ENCODE data around the gene TMEM33. TPM values are rescaled to one million over a fixed set of nuclear protein-coding genes. Genes with fewer than 3 reads are reported as not detected.
"Not testable (repeated sequence)": the region's sequence is repeated elsewhere in the genome, so short reads cannot be mapped to it uniquely, and the experiment has no call there.

The TMEM33 gene
- total RNA-seq, 1 donor from 2014 or later: 71.3 TPM

GRCh38 chr4:41913509-41913908 lies 21.7 kb upstream of the TMEM33 start:
- Histone ChIP-seq H3K36me3 (no peaks in the 10 kb centered on the region), H3K27me3 (no peaks in the 10 kb centered on the region), H3K9me3 (no peaks in the 10 kb centered on the region), H3K4me1 (no peaks in the 10 kb centered on the region), H3K4me3 (no peak overlapping the region), H3K27ac (no peak overlapping the region)
- intact Hi-C loops (cut with DNase I): no loop called here
- ATAC-seq (no peak), DNase-seq (no peak)
- TF ChIP-seq CTCF (IDR thresholded peaks at IDR 0.05): no peak

- no peak overlapping the region for H3K4me3 ChIP-seq
- H3K36me3 ChIP-seq: no peaks in the 10 kb centered on the region
- no peak for TF ChIP-seq CTCF (IDR thresholded peaks at IDR 0.05)
- no peak overlapping the region for H3K27ac ChIP-seq
- no peaks in the 10 kb centered on the region for H3K27me3 ChIP-seq
- H3K9me3 ChIP-seq: no peaks in the 10 kb centered on the region
- DNase-seq: no peak
- H3K4me1 ChIP-seq: no peaks in the 10 kb centered on the region
- no peak for ATAC-seq
- intact Hi-C loops (cut with DNase I): no loop called here
These were observed 17.0 kb upstream of the TMEM33 start for GRCh38 chr4:41918278-41918677.

DNA sequence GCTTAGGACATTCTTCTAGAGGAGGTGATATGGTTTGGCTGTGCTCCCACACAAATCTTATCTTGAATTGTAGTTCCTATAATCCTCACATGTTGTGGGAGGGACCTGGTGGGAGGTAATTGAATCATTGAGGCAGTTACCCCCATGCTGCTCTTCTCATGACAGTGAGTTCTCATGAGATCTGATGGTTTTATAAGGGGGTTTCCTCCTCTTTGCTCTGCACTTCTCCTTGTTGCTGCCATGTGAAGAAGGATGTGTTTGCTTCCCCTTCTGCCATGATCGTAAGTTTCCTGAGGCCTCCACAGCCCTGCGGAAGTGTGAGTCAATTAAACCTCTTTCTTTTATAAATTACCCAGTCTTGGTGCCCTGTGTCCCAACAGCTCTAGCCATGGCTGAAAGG lies 14.8 kb upstream of the TMEM33 start:
- H3K27ac ChIP-seq; H3K27me3 ChIP-seq; intact Hi-C loops (cut with DNase I); DNase-seq; H3K9me3 ChIP-seq; ATAC-seq; H3K4me3 ChIP-seq; H3K4me1 ChIP-seq; H3K36me3 ChIP-seq: not testable (repeated sequence)

- ATAC-seq (no peak), DNase-seq (no peak)
- no peaks in the 10 kb centered on the region for H3K4me1 ChIP-seq
- TF ChIP-seq CTCF (IDR thresholded peaks at IDR 0.05): no peak
- no peaks in the 10 kb centered on the region for H3K9me3 ChIP-seq
- no peak overlapping the region for H3K4me3 ChIP-seq
- intact Hi-C loops (cut with DNase I): no loop called here
- H3K27me3 ChIP-seq: no peaks in the 10 kb centered on the region
- H3K27ac ChIP-seq: no peak overlapping the region
- no peaks in the 10 kb centered on the region for H3K36me3 ChIP-seq
These were observed 13.8 kb upstream of the TMEM33 start for GRCh38 chr4:41921476-41921875.

DNA sequence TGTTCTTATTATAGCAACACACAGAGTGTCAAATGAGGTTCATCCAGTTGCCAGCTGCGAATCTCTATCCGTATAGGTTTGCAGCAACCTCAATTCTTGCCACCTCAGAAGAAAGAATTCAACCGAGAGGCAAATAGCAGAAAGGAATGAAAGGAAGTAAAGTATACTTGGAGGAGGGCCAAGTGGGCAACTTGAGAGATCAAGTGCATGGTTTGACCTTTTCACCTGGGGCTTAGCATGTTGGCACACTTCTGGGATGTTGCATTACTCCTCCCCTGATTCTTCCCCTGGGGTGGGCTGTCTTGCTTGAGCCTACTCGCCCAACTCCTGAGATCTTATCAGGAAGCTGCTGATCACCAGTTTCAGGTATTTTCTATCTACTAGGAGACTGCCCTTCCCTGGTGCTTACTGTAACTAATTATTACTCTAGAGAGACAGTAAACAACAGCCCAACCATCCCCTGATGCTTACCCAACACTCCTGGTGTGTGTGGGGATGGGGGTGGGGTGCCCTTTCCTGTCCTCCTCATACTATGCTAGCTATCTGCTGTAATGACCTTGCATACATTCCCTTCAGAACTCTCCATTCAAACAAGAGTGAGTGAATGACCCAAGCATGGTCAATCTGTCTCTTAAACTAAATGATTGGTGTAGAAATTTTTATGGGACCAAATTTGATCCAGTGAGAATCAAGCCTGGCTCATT lies 7.3 kb upstream of the TMEM33 start:
- DNase-seq (no peak), ATAC-seq (no peak)
- Histone ChIP-seq H3K27me3 (no peaks in the 10 kb centered on the region), H3K4me3 (no peak overlapping the region), H3K4me1 (no peaks in the 10 kb centered on the region), H3K36me3 (no peaks in the 10 kb centered on the region), H3K9me3 (no peaks in the 10 kb centered on the region), H3K27ac (no peak overlapping the region)
- no peak for TF ChIP-seq CTCF (IDR thresholded peaks at IDR 0.05)
- intact Hi-C loops (cut with DNase I): no loop called here

DNA sequence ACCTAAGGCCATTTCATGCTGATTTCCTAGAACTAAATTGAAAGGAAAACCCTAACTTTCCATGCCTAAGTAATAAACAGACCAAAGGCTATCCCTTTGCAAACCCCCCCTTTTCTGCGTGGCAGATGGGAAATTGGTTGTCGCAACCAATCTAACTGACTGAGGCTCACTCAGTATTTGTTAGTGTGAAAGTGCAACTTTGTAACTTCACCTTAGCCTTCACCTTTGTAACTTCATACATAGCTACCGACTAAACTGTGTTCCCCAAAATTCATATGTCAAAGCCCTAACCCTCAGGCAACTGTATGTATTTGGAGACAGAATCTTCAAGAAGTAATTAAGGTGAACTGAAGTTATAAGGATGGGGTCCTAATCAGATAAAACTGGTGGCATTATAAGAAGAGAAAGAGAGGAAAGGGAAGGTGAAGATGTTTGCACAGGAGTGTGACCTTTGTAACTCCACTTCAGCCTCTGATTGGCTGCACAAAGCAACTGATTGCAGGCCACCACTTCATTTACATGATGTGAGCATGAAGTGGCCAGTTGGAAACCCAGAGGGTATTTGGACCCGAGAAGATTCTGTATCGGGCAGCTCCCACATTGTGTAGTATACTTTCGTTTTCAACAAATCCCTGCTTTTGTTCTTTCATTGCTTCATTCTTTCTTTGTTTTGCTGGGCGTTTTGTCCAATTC lies 4.9 kb upstream of the TMEM33 start:
- no peak for DNase-seq
- no peak overlapping the region for H3K27ac ChIP-seq
- no peak for TF ChIP-seq CTCF (IDR thresholded peaks at IDR 0.05)
- H3K4me3 ChIP-seq: no peak overlapping the region
- ATAC-seq: no peak
- H3K4me1 ChIP-seq: no peaks in the 10 kb centered on the region
- H3K27me3 ChIP-seq: no peaks in the 10 kb centered on the region
- H3K36me3 ChIP-seq: no peaks in the 10 kb centered on the region
- H3K9me3 ChIP-seq: no peaks in the 10 kb centered on the region
- intact Hi-C loops (cut with DNase I): no loop called here

Measured in upper lobe of right lung (tissue), 1 donor.